HPDE6-E6E7 (cell line): ENCODE results near the gene MAP1S.

Experiments used
- DNase-seq: peaks from one replicate; pipeline ENCODE4 v3.0.0; 2011; ENCODE audit warnings: missing footprints; ENCODE audit errors: extremely low spot score

MAP1S gene

GRCh38 chr19:17718947-17719711 lies at the start of gene MAP1S:
Gene MAP1S (plus strand): TSS chr19:17719480. CDS start chr19:17719503, 23 bp downstream.
- peak; percentile 41 for DNase-seq

GRCh38 chr19:17671906-17672305 lies 47.4 kb upstream of the MAP1S start:
- no peak for DNase-seq

- no peak for DNase-seq
Measured at GRCh38 chr19:17673937-17674799, 45.1 kb upstream of the MAP1S start.

- DNase-seq: no peak
Measured at GRCh38 chr19:17676295-17676694, 43.0 kb upstream of the MAP1S start.

- no peak for DNase-seq
Measured at GRCh38 chr19:17677002-17677401, 42.3 kb upstream of the MAP1S start.

- DNase-seq: no peak
Measured at GRCh38 chr19:17678836-17679235, 40.4 kb upstream of the MAP1S start.

- no peak for DNase-seq
Measured at GRCh38 chr19:17679526-17680229, 39.6 kb upstream of the MAP1S start.

- no peak for DNase-seq
Measured at GRCh38 chr19:17680230-17680722, 39.0 kb upstream of the MAP1S start.

GRCh38 chr19:17681505-17682125 lies 37.7 kb upstream of the MAP1S start:
- no peak for DNase-seq

- DNase-seq: no peak
Measured at GRCh38 chr19:17682273-17682672, 37.0 kb upstream of the MAP1S start.

GRCh38 chr19:17683078-17683477 lies 36.2 kb upstream of the MAP1S start:
- DNase-seq: no peak

GRCh38 chr19:17684256-17684655 lies 35.0 kb upstream of the MAP1S start:
- DNase-seq: no peak

GRCh38 chr19:17685451-17686022 lies 33.7 kb upstream of the MAP1S start:
- DNase-seq: no peak

- no peak for DNase-seq
Measured at GRCh38 chr19:17686023-17686521, 33.2 kb upstream of the MAP1S start.

GRCh38 chr19:17686592-17687024 lies 32.7 kb upstream of the MAP1S start:
- no peak for DNase-seq

- DNase-seq: no peak
Measured at GRCh38 chr19:17687141-17687856, 32.0 kb upstream of the MAP1S start.

- no peak for DNase-seq
Measured at GRCh38 chr19:17687857-17688784, 31.2 kb upstream of the MAP1S start, which contains the start of gene UNC13A. Gene UNC13A (minus strand): TSS chr19:17688354. CDS start chr19:17688199, 155 bp downstream.

- no peak for DNase-seq
Measured at GRCh38 chr19:17688853-17689595, 30.3 kb upstream of the MAP1S start.
